ENCODE measurements around the gene EMP1.

EMP1 gene

GRCh38 chr12:13167906-13168305, 28.6 kb upstream of the EMP1 start:
- intact Hi-C loops (cut with DNase I; ENCODE audit: low total_unique reads), result no loop called here
- H3K36me3 ChIP-seq, result no peaks in the 10 kb centered on the region
- DNase-seq, result no peak
- peaks cover 0 to 24% (median 11%) of the 10 kb centered on the region in 4 donors for H3K4me1 ChIP-seq
- no peaks in the 10 kb centered on the region for H3K9me3 ChIP-seq
- H3K27ac ChIP-seq, result no peak overlapping the region
- no peaks in the 10 kb centered on the region for H3K27me3 ChIP-seq
- H3K4me3 ChIP-seq, result no peak overlapping the region
- no peak for TF ChIP-seq CTCF (IDR thresholded peaks at IDR 0.05)

GRCh38 chr12:13169272-13169671, 27.3 kb upstream of the EMP1 start:
- H3K36me3 ChIP-seq, result no peaks in the 10 kb centered on the region
- intact Hi-C loops (cut with DNase I; ENCODE audit: low total_unique reads), result no loop called here
- H3K4me1 ChIP-seq, result peaks cover 0 to 35% (median 11%) of the 10 kb centered on the region in 4 donors
- no peak overlapping the region for H3K4me3 ChIP-seq
- no peak overlapping the region for H3K27ac ChIP-seq
- H3K27me3 ChIP-seq, result no peaks in the 10 kb centered on the region
- no peak for TF ChIP-seq CTCF (IDR thresholded peaks at IDR 0.05)
- H3K9me3 ChIP-seq, result no peaks in the 10 kb centered on the region
- DNase-seq, result no peak

- no peak overlapping the region for H3K4me3 ChIP-seq
- no peaks in the 10 kb centered on the region for H3K9me3 ChIP-seq
- DNase-seq, result no peak
- H3K27ac ChIP-seq, result peak overlapping the region in 1 of 2 donors; percentile 9
- H3K4me1 ChIP-seq, result peaks cover 0 to 26% (median 7%) of the 10 kb centered on the region in 4 donors
- no peaks in the 10 kb centered on the region for H3K36me3 ChIP-seq
- no peak for TF ChIP-seq CTCF (IDR thresholded peaks at IDR 0.05)
- intact Hi-C loops (cut with DNase I; ENCODE audit: low total_unique reads), result no loop called here
- H3K27me3 ChIP-seq, result no peaks in the 10 kb centered on the region
Measured at GRCh38 chr12:13170892-13171490, 25.5 kb upstream of the EMP1 start.

GRCh38 chr12:13171921-13172859, 24.3 kb upstream of the EMP1 start:
- no peaks in the 10 kb centered on the region for H3K36me3 ChIP-seq
- intact Hi-C loops (cut with DNase I; ENCODE audit: low total_unique reads), result no loop called here
- H3K9me3 ChIP-seq, result no peaks in the 10 kb centered on the region
- H3K4me3 ChIP-seq, result no peak overlapping the region
- peak overlapping the region in 1 of 2 donors; percentile 9 for H3K27ac ChIP-seq
- no peak for DNase-seq
- TF ChIP-seq CTCF (IDR thresholded peaks at IDR 0.05), result no peak
- H3K27me3 ChIP-seq, result no peaks in the 10 kb centered on the region
- H3K4me1 ChIP-seq, result peaks cover 0 to 23% (median 7%) of the 10 kb centered on the region in 4 donors

GRCh38 chr12:13173012-13173932, 23.3 kb upstream of the EMP1 start:
- peak overlapping the region in 1 of 2 donors; percentile 44 for H3K27ac ChIP-seq

More at GRCh38 chr12:13173012-13173932, 23.3 kb upstream of the EMP1 start:
- H3K9me3 ChIP-seq, result no peaks in the 10 kb centered on the region
- H3K36me3 ChIP-seq, result no peaks in the 10 kb centered on the region
- intact Hi-C loops (cut with DNase I; ENCODE audit: low total_unique reads), result no loop called here
- H3K4me1 ChIP-seq, result peaks cover 0 to 23% (median 7%) of the 10 kb centered on the region in 4 donors
- no peak for TF ChIP-seq CTCF (IDR thresholded peaks at IDR 0.05)
- H3K27me3 ChIP-seq, result no peaks in the 10 kb centered on the region
- no peak overlapping the region for H3K4me3 ChIP-seq
- peak; percentile 85 for DNase-seq
